AG04450 (cell line): ENCODE data around the gene RPL13. TPM values are rescaled to one million over a fixed set of nuclear protein-coding genes. Genes with fewer than 3 reads are reported as not detected.

Source experiments
- CTCF ChIA-PET: fragments of 300-600, 350-600 bp; formaldehyde crosslinking; extraction: SDS; loops from one replicate; lab custom pipeline; 2022; ENCODE audit warnings: antibody characterized with exemption, inconsistent platforms; lab: Charles Lee
- POLR2A ChIA-PET: fragments of 350-600 bp; formaldehyde crosslinking; extraction: SDS; loops from one replicate; lab custom pipeline; 2021; ENCODE audit warnings: antibody characterized with exemption, inconsistent platforms; lab: Yijun Ruan, JAX
- DNase-seq: peaks from one replicate; pipeline ENCODE4 v3.0.0-alpha.2; 2011; ENCODE audit warnings: low read depth, low spot score
- H3K27ac ChIP-seq: one replicate; pipeline ENCODE4 v1.5.1; 2012; ENCODE audit warnings: low read depth, low read length, control low read depth
- H3K27me3 ChIP-seq: one replicate; pipeline ENCODE4 v1.6.0; 2012; ENCODE audit warnings: low read length; ENCODE audit not compliant: control insufficient read depth, insufficient read depth
- H3K4me3 ChIP-seq: 2 replicates; pipeline ENCODE4 v1.5.1; 2011; ENCODE audit warnings: mild to moderate bottlenecking, low read depth, low read length, control low read depth
- H3K9me3 ChIP-seq: 2 replicates; pipeline ENCODE4 v1.5.1; 2012; ENCODE audit warnings: low read length; ENCODE audit not compliant: control insufficient read depth, insufficient read depth
- polyA plus RNA-seq: library from polyadenylated mRNA; depleted of rRNA; stranded (reverse); fragments of >200 nt; gene quantifications from 2 replicates; pipeline ENCODE4 v1.2.3, GENCODE V29; 2011
- TF ChIP-seq, protein P1 (sequence below): IDR thresholded peaks from 2 replicates; pipeline ENCODE4 v1.5.1; 2011; ENCODE audit warnings: low read depth, low read length, control low read depth, inconsistent platforms

Gene RPL13
- polyA plus RNA-seq, 1 experiment = 2,214 TPM

DNA sequence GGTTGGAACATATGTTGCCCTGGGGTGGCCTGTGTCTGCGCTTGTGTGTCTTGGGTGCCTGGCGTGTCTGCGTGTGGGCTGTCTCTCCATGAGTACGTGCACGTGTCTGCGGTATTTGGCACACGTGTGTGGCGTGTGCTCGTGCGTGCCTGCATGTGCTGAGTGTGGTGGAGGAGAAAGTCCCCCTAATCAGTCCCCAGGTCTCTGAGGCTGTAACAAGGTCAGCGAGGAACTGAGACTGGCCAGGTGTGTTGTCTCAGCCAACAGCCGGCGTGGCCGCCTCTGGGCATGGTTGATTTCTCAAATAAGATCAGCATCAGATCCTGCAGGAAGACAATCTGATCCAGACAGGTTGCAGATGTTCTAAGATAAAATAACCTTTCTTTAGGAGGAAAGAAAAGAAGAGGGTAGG is 11.6 kb downstream of the RPL13 start:
- ChIA-PET CTCF (no interaction called here), POLR2A (no interaction called here)
- Histone ChIP-seq H3K27me3 (no peaks in the 10 kb centered on the region), H3K27ac (peak overlapping the region; percentile 31), H3K9me3 (no peaks in the 10 kb centered on the region; the same call in 1 of the 2 replicates), H3K4me3 (no peak overlapping the region)
- TF ChIP-seq, protein P1, sequence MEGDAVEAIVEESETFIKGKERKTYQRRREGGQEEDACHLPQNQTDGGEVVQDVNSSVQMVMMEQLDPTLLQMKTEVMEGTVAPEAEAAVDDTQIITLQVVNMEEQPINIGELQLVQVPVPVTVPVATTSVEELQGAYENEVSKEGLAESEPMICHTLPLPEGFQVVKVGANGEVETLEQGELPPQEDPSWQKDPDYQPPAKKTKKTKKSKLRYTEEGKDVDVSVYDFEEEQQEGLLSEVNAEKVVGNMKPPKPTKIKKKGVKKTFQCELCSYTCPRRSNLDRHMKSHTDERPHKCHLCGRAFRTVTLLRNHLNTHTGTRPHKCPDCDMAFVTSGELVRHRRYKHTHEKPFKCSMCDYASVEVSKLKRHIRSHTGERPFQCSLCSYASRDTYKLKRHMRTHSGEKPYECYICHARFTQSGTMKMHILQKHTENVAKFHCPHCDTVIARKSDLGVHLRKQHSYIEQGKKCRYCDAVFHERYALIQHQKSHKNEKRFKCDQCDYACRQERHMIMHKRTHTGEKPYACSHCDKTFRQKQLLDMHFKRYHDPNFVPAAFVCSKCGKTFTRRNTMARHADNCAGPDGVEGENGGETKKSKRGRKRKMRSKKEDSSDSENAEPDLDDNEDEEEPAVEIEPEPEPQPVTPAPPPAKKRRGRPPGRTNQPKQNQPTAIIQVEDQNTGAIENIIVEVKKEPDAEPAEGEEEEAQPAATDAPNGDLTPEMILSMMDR = no peak
- DNase-seq = no peak

DNA sequence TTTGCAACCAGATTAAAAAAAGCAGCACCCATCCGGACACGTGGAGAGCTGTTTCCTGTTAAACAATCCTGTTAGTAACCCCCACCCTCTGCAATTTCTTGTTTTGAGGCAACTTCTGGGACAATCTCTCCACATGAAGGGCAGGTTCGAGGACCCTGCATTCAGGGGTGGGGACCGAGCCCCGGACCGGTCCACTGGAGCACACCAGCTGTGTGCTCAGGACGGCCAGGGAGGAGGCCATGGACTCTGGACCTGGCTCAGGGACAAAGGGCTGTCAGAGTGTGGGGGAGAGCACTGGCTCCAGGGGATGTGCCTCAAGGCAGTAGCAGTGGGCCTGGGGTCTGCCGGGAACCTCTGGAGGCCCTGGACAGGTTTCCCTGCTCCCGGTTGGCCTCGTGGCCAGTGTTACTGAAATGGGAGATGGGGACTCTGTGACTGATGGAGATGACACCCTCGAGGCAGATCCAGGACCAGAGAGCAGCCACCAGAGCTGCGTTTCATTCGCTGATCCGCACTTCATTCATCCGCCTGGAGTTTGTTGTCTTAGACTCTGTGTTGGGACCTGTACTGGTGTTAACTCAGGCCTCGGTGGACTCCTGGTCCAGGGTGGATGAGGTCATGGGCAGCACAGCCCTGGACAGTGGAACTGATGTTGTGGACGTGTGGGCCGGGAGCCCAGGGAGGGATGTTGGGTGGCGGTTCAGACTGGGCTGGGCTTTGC is 12.2 kb downstream of the RPL13 start:
- H3K4me3 ChIP-seq = no peak overlapping the region
- TF ChIP-seq, protein P1 = no peak
- H3K27me3 ChIP-seq = no peaks in the 10 kb centered on the region
- DNase-seq = no peak
- H3K9me3 ChIP-seq = no peaks in the 10 kb centered on the region; the same call in 1 of the 2 replicates
- POLR2A ChIA-PET = no interaction called here
- CTCF ChIA-PET = no interaction called here
- H3K27ac ChIP-seq = peak overlapping the region; percentile 39

DNA sequence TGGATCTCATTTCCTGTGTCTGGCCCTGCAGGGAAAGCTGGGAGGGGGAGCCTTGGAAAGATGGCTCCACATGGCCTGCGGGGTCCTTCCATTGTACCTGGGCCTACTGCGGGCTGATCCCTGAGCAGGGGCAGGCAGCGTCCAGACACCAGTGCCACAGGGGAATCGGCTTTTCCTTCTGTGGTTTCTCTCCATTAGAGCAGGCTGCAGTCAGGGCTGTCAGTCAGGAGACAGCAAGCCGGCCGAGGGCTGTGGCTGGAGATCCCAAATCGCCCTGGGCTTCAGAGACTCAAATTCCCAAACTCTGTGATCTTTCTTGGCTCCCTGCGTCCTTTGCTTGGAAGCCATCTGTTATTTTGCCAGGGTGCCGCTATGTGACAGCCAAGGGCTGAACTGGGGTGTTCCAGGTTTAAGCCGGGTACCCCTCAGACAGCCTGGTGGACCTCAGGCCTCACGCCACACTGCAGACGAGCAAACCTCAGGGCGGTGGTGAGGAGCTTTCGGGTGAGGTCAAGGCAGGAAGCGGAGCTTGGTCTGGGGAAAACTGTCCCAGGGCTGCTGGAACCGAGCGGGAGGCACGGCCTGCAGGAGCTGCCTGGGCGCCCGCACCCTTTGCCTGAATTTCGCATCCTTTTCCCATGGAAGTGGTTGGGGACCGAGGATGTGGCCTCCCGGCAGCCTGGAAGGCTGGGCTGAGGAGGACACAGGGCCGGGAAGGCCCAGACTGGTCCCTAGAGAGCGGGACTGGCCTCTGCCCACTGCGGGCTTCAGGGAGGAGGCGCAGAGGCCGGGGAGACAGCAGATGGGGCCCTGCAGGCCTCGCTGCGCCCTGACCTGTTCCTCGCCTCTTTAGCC is 13.6 kb downstream of the RPL13 start:
- DNase-seq = no peak
- TF ChIP-seq, protein P1 = no peak
- Histone ChIP-seq H3K27ac (no peak overlapping the region), H3K27me3 (no peaks in the 10 kb centered on the region), H3K4me3 (no peak overlapping the region), H3K9me3 (no peaks in the 10 kb centered on the region; the same call in 1 of the 2 replicates)
- ChIA-PET POLR2A (no interaction called here), CTCF (interaction anchor here (0.6 to 1.0 kb wide), 4 partner anchors 15 to 68 kb away, joined by 3 to 5 read pairs (median 4); no protein-coding TSS in a partner anchor)

DNA sequence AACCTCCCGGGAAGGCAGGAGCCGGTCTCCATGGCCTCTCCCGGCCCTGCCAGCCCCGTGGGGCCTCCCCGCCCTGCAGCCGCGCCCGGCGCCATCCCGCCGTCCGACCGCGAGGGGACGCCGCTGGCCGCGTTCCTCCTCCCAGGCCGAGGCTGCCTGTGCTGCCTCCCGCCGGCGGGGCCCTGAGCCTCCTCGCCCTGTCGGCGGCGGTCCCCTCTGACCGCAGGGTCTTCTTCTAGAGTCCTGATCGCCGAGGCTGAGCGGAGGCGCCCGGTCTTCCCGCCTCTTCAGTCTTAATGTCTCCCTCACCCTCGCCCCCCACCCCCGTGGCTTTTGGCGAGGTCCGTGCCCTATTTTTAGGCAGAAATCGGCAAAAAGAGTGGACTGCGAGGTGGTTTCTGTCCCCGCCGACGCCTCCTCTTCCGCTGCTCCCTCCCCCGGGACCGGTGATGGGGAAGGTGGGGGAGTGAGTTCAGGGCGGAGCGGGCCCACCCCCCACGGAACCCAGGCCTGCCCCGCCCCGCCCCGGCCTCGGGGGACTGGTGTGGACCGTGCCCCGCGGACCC is 14.3 kb downstream of the RPL13 start:
- CTCF ChIA-PET = interaction anchor here (0.9 to 1.0 kb wide), 2 partner anchors 66 to 67 kb away, joined by 3 to 5 read pairs; no protein-coding TSS in a partner anchor
- Histone ChIP-seq H3K9me3 (peaks cover 5% of the 10 kb centered on the region; the same call in 1 of the 2 replicates), H3K27me3 (no peaks in the 10 kb centered on the region), H3K27ac (no peak overlapping the region), H3K4me3 (peak overlapping the region; percentile 22)
- TF ChIP-seq, protein P1 = peak; percentile 62
- POLR2A ChIA-PET = no interaction called here
- no peak for DNase-seq
